Esophagus mucosa (tissue), 1 donor: ENCODE results near the gene ABLIM2. TPM values are rescaled to one million over a fixed set of nuclear protein-coding genes. Genes with fewer than 3 reads are reported as not detected.
"Not testable (repeated sequence)": the region's sequence is repeated elsewhere in the genome, so short reads cannot be mapped to it uniquely, and the experiment has no call there.

ENCODE experiments used
- ATAC-seq: fragments of 200-7000 bp; cut with Tn5 transposase; one replicate; pipeline ENCODE4 v1.9.1; 2020
- total RNA-seq: library from RNA; stranded (reverse); gene quantifications from one replicate; pipeline ENCODE4 v1.2.4, GENCODE V29; 2023
- donor health status: DM: yes; HTN: yes; CAD: no.

ABLIM2 gene
- total RNA-seq, 1 donor from 2014 or later = 20.1 TPM

DNA sequence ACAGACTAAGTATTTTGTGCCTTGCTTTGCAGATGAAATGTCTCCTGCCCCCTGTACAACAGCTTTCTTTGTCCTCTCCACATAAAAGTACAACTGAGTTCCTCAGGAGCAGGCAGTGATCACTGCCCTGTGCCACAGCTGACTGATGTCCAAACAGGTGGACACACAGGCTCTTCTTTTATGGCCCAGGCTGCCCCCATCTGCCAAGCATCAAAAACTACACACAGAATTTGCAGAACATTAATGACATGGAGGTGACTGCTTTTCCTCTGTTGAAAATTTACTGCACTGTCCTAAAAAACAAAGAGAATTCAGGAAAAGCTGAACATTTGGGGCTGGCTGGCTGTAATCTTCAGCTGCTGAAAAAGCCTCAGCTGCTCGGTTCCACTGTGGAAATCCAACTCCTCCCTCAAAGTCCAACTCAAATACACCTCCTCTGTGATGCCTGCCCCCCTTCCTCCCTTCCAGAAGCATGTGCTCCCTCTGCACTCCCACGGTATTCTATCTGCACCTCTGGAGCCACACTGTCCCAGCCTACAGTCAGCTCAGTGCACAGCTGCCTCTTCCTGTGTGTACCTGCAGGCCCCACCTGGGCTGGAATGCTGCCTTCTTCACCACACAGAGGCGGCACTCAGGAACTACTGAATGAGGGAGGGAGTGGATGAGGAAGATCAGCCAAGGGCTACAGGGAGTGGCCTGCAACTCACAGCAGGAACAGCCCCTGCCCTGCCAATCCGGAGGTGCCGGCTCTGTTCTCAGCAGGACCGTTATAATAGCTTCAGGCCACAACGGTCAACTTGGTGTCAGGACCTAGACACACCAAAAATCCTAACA lies 229.3 kb downstream of the ABLIM2 start:
- ATAC-seq = peak; percentile 99

DNA sequence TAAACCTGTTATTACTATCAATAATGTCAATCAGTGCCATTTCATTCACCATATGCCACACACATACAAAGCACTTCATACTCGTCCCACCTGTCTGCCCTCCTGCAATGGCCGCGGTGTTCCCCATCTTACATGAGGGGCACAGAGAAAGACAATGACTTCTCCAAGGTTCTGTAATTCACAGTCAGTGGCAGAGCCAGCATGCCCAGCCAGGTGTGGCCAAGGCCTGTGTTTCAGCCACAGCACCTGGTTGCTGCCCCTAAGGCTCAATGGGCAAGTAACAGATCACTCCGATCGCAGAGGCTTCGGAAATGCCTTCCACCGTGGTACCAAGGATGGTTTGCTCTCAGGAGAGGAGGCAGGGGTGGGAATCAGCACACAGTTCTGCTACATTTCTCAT lies 229.9 kb downstream of the ABLIM2 start:
- no peak for ATAC-seq

DNA sequence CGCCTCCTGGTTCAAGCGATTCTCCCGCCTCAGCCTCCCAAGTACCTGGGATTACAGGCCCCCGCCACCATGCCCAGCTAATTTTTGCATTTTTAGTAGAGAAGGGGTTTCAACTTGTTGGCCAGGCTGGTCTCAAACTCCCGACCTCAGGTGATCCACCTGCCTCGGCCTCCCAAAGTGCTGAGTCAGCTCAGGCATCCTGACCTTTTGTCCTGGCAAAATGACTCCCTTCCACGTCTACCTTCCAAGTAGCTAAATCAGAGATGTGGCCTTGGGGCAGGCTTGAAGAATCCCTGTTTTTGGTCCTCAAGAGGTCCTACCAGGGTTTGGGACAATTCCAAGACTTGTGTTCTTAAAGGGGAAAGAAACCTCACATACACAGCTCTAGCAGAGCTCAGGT lies 231.8 kb downstream of the ABLIM2 start:
- ATAC-seq = no peak

DNA sequence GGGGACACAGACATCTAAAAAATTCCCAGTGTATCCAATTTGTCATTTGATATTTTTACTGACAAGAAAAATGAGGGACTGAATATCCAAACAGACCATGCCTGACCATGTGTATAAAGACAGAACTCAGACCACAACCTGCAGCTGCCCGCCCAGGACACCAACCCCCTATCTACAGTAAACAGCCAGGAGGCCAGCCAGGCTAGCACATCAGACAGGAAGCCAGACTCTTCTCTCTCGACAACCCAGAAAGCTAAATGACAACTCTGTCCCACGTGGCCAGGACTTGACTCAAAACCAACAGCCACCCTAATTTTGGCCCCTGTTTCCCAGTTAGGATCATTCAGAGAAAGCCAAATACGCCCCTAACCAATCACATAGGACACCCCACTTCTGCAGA lies 234.0 kb downstream of the ABLIM2 start:
- no peak for ATAC-seq

GRCh38 chr4:7924163-7924562 lies 234.4 kb downstream of the ABLIM2 start:
- no peak for ATAC-seq

DNA sequence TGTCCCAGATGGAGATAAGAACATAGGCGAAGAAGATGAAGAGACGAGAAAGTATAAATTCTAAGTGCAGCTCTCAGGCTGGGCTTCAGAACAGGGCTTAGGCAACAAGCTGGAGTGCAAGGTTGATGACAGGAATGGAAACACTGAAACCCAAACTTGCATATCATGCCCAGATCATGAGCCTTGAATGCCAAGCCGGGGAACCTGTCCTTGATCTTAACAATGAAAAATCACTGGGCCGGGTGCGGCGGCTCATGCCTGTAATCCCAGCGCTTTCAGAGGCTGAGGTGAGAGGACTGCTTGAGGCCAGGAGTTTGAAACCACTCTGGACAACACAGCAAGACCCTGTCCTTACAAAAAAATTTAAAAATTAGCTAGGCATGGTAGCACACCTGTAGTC lies 236.1 kb downstream of the ABLIM2 start:
- no peak for ATAC-seq

GRCh38 chr4:7918981-7919380 lies 239.6 kb downstream of the ABLIM2 start:
- no peak for ATAC-seq

DNA sequence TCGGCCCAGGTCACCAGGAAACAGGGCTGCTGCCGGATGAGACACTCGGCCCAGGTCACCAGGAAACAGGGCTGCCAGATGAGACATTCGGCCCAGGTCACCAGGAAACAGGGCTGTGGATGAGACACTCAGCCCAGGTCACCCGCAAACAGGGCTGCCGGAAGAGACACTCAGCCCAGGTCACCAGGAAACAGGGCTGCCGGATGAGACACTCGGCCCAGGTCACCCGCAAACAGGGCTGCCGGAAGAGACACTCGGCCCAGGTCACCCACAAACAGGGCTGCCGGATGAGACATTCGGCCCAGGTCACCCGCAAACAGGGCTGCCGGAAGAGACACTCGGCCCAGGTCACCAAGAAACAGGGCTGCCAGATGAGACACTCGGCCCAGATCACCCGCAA lies 240.4 kb downstream of the ABLIM2 start:
- not testable (repeated sequence) for ATAC-seq

GRCh38 chr4:7917669-7918068 lies 240.9 kb downstream of the ABLIM2 start:
- no peak for ATAC-seq

- ATAC-seq = no peak
Observed at GRCh38 chr4:7915875-7916242, 242.8 kb downstream of the ABLIM2 start.

Other genes starting within 250 kb of the ABLIM2 start
- 5.5 TPM for gene AFAP1, start 219.0 kb downstream of the ABLIM2 start, total RNA-seq
- gene SH3TC1, start 40.5 kb upstream of the ABLIM2 start, total RNA-seq = 52.9 TPM
- gene HTRA3, start 110.9 kb upstream of the ABLIM2 start, total RNA-seq = 1.0 TPM